ENCODE measurements around the gene HAUS8.

GRCh38 chr19:17069193-17069592, 6.1 kb downstream of the HAUS8 start:
- TF ChIP-seq CTCF (IDR thresholded peaks at IDR 0.05; ENCODE audit: poor library complexity) (no peak), EZH2phosphoT487 (IDR thresholded peaks at IDR 0.05; ENCODE audit: low read depth, severe bottlenecking, unreplicated experiment) (no peak)

Measured in hepatocyte (in vitro differentiated cells).